ENCODE results near the gene ZDHHC20. TPM values are rescaled to one million over a fixed set of nuclear protein-coding genes. Genes with fewer than 3 reads are reported as not detected.
"Not testable (repeated sequence)": the region's sequence is repeated elsewhere in the genome, so short reads cannot be mapped to it uniquely, and the experiment has no call there.

The ZDHHC20 gene
- total RNA-seq, 2 donors from 2014 or later: 70.3 to 80.7 TPM

GRCh38 chr13:21383090-21383489 is 76.0 kb downstream of the ZDHHC20 start:
- H3K4me3 ChIP-seq: no peak overlapping the region
- H3K36me3 ChIP-seq: peaks cover 28% of the 10 kb centered on the region
- DNase-seq (ENCODE audit: low spot score) (no peak), ATAC-seq (ENCODE audit: insufficient number of reproducible peaks, low FRiP score, low read depth) (no peak)
- H3K27ac ChIP-seq: no peak overlapping the region
- no peaks in the 10 kb centered on the region for H3K4me1 ChIP-seq (ENCODE audit: control insufficient read depth in 1 of 2, low read depth in 2 of 2)
- H3K9me3 ChIP-seq: no peaks in the 10 kb centered on the region
- TF ChIP-seq, protein P1, sequence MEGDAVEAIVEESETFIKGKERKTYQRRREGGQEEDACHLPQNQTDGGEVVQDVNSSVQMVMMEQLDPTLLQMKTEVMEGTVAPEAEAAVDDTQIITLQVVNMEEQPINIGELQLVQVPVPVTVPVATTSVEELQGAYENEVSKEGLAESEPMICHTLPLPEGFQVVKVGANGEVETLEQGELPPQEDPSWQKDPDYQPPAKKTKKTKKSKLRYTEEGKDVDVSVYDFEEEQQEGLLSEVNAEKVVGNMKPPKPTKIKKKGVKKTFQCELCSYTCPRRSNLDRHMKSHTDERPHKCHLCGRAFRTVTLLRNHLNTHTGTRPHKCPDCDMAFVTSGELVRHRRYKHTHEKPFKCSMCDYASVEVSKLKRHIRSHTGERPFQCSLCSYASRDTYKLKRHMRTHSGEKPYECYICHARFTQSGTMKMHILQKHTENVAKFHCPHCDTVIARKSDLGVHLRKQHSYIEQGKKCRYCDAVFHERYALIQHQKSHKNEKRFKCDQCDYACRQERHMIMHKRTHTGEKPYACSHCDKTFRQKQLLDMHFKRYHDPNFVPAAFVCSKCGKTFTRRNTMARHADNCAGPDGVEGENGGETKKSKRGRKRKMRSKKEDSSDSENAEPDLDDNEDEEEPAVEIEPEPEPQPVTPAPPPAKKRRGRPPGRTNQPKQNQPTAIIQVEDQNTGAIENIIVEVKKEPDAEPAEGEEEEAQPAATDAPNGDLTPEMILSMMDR (IDR thresholded peaks at IDR 0.05): no peak
- H3K27me3 ChIP-seq (replicated peaks; ENCODE audit: insufficient read depth): no peaks in the 10 kb centered on the region

DNA sequence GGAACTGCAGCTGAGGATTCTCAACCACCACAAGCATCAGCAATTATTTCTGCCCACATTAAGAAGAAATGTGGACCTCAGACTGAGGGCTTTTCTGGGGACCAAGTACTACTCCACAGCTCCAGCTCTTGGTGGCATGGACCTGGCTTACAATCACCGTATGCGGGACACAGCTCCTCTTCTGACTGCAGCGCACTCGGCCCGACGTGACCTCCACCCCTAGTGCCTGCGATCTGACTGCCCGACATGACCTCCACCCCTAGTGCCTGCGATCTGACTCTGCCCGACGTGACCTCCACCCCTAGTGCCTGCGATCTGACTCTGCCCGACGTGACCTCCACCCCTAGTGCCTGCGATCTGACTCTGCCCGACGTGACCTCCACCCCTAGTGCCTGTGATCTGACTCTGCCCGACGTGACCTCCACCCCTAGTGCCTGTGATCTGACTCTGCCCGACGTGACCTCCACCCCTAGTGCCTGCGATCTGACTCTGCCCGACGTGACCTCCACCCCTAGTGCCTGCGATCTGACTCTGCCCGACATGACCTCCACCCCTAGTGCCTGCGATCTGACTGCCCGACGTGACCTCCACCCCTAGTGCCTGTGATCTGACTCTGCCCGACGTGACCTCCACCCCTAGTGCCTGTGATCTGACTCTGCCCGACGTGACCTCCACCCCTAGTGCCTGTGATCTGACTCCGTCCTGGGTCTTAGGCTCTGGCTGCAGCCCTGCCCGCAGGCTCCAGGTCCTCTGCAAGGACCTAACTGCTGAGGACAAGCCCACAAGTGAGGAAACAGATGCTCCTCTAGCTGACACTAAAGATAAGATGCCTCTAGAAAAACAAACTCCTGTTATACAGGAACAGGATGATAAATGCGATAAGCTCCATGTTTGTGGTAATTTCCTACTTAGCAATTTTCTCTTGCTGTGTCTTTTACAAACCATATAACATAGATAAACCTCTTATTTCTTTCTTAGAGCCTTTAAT is 81.8 kb downstream of the ZDHHC20 start:
- not testable (repeated sequence) for H3K27me3 ChIP-seq (replicated peaks; ENCODE audit: insufficient read depth); ATAC-seq (ENCODE audit: insufficient number of reproducible peaks, low FRiP score, low read depth); DNase-seq (ENCODE audit: low spot score); H3K4me3 ChIP-seq; H3K27ac ChIP-seq; H3K9me3 ChIP-seq; H3K4me1 ChIP-seq (ENCODE audit: control insufficient read depth in 1 of 2, low read depth in 2 of 2)
- H3K36me3 ChIP-seq: peaks cover 17% of the 10 kb centered on the region

- ATAC-seq (ENCODE audit: insufficient number of reproducible peaks, low FRiP score, low read depth) (no peak), DNase-seq (ENCODE audit: low spot score) (no peak)
- TF ChIP-seq, protein P1 (IDR thresholded peaks at IDR 0.05): no peak
- Histone ChIP-seq H3K27me3 (replicated peaks; ENCODE audit: insufficient read depth) (no peaks in the 10 kb centered on the region), H3K9me3 (no peaks in the 10 kb centered on the region), H3K27ac (no peak overlapping the region), H3K4me1 (ENCODE audit: control insufficient read depth in 1 of 2, low read depth in 2 of 2) (no peaks in the 10 kb centered on the region), H3K4me3 (no peak overlapping the region), H3K36me3 (no peaks in the 10 kb centered on the region)
Observed at GRCh38 chr13:21372530-21372929, 86.6 kb downstream of the ZDHHC20 start.

- TF ChIP-seq, protein P1 (IDR thresholded peaks at IDR 0.05): no peak
- H3K9me3 ChIP-seq: no peaks in the 10 kb centered on the region
Observed at GRCh38 chr13:21371011-21371410, 88.1 kb downstream of the ZDHHC20 start.

GRCh38 chr13:21365574-21365973 is 93.5 kb downstream of the ZDHHC20 start:
- H3K27ac ChIP-seq: no peak overlapping the region
- DNase-seq (ENCODE audit: low spot score) (no peak), ATAC-seq (ENCODE audit: insufficient number of reproducible peaks, low FRiP score, low read depth) (no peak)
- no peaks in the 10 kb centered on the region for H3K4me1 ChIP-seq (ENCODE audit: control insufficient read depth in 1 of 2, low read depth in 2 of 2)
- TF ChIP-seq, protein P1 (IDR thresholded peaks at IDR 0.05): no peak
- H3K9me3 ChIP-seq: no peaks in the 10 kb centered on the region
- H3K4me3 ChIP-seq: no peak overlapping the region
- no peaks in the 10 kb centered on the region for H3K27me3 ChIP-seq (replicated peaks; ENCODE audit: insufficient read depth)
- no peaks in the 10 kb centered on the region for H3K36me3 ChIP-seq

More at GRCh38 chr13:21371011-21371410, 88.1 kb downstream of the ZDHHC20 start:
- H3K4me3 ChIP-seq: no peak overlapping the region
- ATAC-seq (ENCODE audit: insufficient number of reproducible peaks, low FRiP score, low read depth): no peak
- no peaks in the 10 kb centered on the region for H3K27me3 ChIP-seq (replicated peaks; ENCODE audit: insufficient read depth)
- no peaks in the 10 kb centered on the region for H3K4me1 ChIP-seq (ENCODE audit: control insufficient read depth in 1 of 2, low read depth in 2 of 2)
- no peak for DNase-seq (ENCODE audit: low spot score)
- no peak overlapping the region for H3K27ac ChIP-seq
- no peaks in the 10 kb centered on the region for H3K36me3 ChIP-seq
